ENCODE data around the gene LYPD6B. TPM values are rescaled to one million over a fixed set of nuclear protein-coding genes. Genes with fewer than 3 reads are reported as not detected.

Gene LYPD6B
- total RNA-seq, 1 experiment from 2014 or later = not detected

Other genes starting within 250 kb of the LYPD6B start
- gene KIF5C, start 163.5 kb upstream of the LYPD6B start, total RNA-seq (2014; rRNA removed; shearing (Covaris generic)) = 5.8 and 6.6 TPM in 2 replicates